ENCODE results near the gene FYN.

FYN gene

GRCh38 chr6:111784433-111784832, 88.8 kb downstream of the FYN start:
- TF ChIP-seq CTCF (IDR thresholded peaks at IDR 0.05; ENCODE audit: insufficient read depth, low read length, missing control alignments), result no peak
- H3K4me3 ChIP-seq (ENCODE audit: low read depth, low read length), result no peak overlapping the region
- no peak for DNase-seq (ENCODE audit: low read depth, low spot score)
- CTCF ChIA-PET, result interaction anchor here (0.9 to 1.2 kb wide), 3 partner anchors 10 to 44 kb away, joined by 3 to 4 read pairs (median 3); no protein-coding TSS in a partner anchor
- POLR2A ChIA-PET, result no interaction called here

- POLR2A ChIA-PET, result no interaction called here
- CTCF ChIA-PET, result interaction anchor here (1.7 kb wide), 1 partner anchor 21 kb away, joined by 4 read pairs; no protein-coding TSS in a partner anchor
- H3K4me3 ChIP-seq (ENCODE audit: low read depth, low read length), result no peak overlapping the region
- no peak for DNase-seq (ENCODE audit: low read depth, low spot score)
- TF ChIP-seq CTCF (IDR thresholded peaks at IDR 0.05; ENCODE audit: insufficient read depth, low read length, missing control alignments), result no peak
Measured at GRCh38 chr6:111782887-111783466, 90.3 kb downstream of the FYN start.

GRCh38 chr6:111782192-111782809, 91.0 kb downstream of the FYN start:
- H3K4me3 ChIP-seq (ENCODE audit: low read depth, low read length), result no peak overlapping the region
- ChIA-PET CTCF (interaction anchor here (1.3 to 1.7 kb wide), 3 partner anchors 9 to 261 kb away, joined by 3 to 4 read pairs (median 3); no protein-coding TSS in a partner anchor), POLR2A (no interaction called here)
- TF ChIP-seq CTCF (IDR thresholded peaks at IDR 0.05; ENCODE audit: insufficient read depth, low read length, missing control alignments), result no peak
- no peak for DNase-seq (ENCODE audit: low read depth, low spot score)

GRCh38 chr6:111781041-111781708, 92.1 kb downstream of the FYN start:
- DNase-seq (ENCODE audit: low read depth, low spot score), result no peak
- ChIA-PET CTCF (interaction anchor here (1.3 to 1.7 kb wide), 3 partner anchors 10 to 262 kb away, joined by 3 read pairs; no protein-coding TSS in a partner anchor), POLR2A (no interaction called here)

GRCh38 chr6:111780393-111780792, 92.9 kb downstream of the FYN start:
- ChIA-PET POLR2A (no interaction called here), CTCF (interaction anchor here (1.7 kb wide), 1 partner anchor 263 kb away, joined by 3 read pairs; no protein-coding TSS in a partner anchor)
- TF ChIP-seq CTCF (IDR thresholded peaks at IDR 0.05; ENCODE audit: insufficient read depth, low read length, missing control alignments), result no peak
- no peak for DNase-seq (ENCODE audit: low read depth, low spot score)
- H3K4me3 ChIP-seq (ENCODE audit: low read depth, low read length), result no peak overlapping the region

More at GRCh38 chr6:111781041-111781708, 92.1 kb downstream of the FYN start:
- no peak for TF ChIP-seq CTCF (IDR thresholded peaks at IDR 0.05; ENCODE audit: insufficient read depth, low read length, missing control alignments)
- H3K4me3 ChIP-seq (ENCODE audit: low read depth, low read length), result no peak overlapping the region

- ChIA-PET CTCF (interaction anchor here (0.8 to 1.7 kb wide), 4 partner anchors 9 to 264 kb away, joined by 3 to 5 read pairs (median 4); no protein-coding TSS in a partner anchor), POLR2A (no interaction called here)
- no peak overlapping the region for H3K4me3 ChIP-seq (ENCODE audit: low read depth, low read length)
- no peak for TF ChIP-seq CTCF (IDR thresholded peaks at IDR 0.05; ENCODE audit: insufficient read depth, low read length, missing control alignments)
- DNase-seq (ENCODE audit: low read depth, low spot score), result no peak
Measured at GRCh38 chr6:111779660-111780059, 93.6 kb downstream of the FYN start.
